ENCODE results near the gene GRB10.
"Not testable (repeated sequence)": the region's sequence is repeated elsewhere in the genome, so short reads cannot be mapped to it uniquely, and the experiment has no call there.

GRB10 gene

DNA sequence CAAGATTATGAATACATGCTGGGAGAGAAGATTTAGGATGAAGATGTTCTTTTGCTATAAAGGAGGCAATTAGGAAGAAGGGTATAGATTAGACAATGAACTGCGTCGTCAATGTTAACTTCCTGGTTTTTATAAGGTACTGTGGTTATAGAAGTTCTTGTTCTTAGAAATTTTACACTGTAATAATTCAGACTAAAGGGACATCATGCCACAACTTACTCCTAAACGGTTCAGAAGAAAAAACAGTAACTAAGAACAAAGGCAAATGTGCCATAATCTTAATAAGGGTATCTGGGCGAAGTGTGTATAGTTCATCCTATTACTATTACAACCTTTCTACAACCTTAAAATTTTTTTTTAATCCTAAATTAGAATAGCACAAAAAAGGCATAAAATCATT, 186.2 kb downstream of the GRB10 start:
- DNase-seq = no peak

DNA sequence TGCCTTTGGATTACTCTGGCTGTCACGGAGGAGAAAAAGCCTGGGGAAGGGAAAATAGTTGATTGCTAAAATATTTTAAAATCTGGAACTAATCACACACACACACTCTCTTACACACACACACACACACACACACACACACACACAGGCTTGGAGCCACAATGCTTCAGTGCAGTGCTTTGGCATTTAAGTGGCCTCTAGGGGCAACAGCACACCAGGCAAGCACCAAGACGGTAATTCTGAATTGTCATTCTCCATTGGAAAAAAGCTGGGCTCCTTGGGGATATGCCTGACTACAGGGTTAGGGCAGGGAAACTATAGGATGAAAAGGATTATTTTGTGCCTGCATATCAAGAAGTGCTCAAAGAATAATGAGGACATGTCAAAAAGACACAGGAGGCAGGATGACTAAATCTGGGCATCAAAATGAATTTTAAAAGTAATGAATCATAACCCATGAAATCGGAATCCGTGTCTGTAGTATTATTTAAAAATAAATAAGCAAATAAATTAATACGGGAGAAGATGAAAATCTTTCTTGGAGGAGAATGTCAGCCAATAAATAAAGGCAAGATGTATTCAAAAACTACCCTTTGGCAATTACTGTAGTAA, 187.1 kb downstream of the GRB10 start:
- DNase-seq = peak; percentile 53

DNA sequence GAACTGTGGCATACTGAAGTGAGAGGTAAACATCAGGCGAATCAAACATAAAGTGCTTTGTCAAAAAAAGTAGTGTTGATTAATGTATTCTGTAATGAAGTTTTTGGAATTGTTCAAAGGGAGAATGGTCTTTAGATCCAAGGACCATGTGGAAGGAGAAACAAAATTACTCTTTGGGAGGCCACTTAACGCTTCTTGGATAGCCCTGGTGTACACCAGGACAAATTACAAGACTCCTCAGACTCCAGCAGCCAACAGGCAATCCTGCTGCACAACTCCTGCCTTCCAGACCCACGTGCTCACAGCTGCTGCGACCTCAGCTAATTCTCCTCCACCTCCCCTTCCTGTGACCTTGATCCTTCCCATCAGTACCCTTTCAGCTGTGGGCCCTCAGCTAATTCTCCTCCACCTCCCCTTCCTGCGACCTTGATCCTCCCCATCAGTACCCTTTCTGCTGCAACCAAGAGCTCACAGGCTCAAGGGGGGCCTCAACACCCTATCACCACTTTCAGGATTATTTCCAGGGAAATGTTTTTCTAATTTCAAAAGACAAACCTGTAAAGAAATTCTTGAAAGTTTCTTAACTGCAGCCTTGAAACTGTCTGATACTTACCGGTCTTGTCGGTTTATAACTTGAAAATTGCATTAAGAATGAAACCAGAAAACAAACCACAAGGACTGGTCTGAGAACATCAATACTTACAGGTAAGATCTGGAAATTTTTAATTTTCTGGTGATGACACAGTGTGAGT, 187.8 kb downstream of the GRB10 start:
- no peak for DNase-seq

DNA sequence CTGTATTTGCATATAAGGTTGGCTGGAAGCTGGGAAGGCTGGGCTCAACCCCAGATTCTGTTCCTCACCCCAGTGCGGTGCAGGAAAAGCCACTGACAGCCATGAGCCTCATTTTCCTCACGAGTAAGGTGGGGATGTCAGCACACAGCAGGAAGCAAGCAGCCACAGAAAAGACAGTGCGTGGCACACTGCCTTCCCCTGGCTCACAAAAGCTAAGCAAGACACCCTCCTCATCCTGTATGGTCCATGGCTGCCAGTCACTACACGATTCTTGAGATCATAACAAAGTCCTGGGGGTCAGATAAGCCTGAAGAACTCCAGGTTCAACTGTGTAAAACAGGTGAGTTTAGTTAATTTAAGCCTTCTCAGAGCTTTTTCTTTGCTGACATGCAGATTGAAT, 188.6 kb downstream of the GRB10 start:
- DNase-seq = peak; percentile 7

DNA sequence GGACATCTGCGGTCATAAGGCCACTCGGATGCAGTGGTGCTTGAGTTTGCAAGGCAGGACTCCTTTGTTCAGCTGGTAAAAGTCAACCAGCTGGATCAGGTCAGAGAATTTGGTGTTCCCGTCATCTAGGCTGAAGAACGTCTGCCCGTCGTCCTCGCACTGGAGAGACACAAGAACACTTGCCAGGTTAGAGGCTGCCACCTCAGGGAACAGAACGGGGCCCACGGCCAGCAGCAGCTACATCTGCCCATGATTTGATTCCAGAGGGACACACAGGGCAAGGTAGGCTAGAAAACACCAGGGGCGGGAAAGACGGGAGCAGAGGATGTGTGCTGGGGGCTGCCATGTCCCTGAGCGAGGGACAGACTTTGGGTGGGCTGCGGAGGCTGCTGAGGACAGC, 189.8 kb downstream of the GRB10 start:
- no peak for DNase-seq

DNA sequence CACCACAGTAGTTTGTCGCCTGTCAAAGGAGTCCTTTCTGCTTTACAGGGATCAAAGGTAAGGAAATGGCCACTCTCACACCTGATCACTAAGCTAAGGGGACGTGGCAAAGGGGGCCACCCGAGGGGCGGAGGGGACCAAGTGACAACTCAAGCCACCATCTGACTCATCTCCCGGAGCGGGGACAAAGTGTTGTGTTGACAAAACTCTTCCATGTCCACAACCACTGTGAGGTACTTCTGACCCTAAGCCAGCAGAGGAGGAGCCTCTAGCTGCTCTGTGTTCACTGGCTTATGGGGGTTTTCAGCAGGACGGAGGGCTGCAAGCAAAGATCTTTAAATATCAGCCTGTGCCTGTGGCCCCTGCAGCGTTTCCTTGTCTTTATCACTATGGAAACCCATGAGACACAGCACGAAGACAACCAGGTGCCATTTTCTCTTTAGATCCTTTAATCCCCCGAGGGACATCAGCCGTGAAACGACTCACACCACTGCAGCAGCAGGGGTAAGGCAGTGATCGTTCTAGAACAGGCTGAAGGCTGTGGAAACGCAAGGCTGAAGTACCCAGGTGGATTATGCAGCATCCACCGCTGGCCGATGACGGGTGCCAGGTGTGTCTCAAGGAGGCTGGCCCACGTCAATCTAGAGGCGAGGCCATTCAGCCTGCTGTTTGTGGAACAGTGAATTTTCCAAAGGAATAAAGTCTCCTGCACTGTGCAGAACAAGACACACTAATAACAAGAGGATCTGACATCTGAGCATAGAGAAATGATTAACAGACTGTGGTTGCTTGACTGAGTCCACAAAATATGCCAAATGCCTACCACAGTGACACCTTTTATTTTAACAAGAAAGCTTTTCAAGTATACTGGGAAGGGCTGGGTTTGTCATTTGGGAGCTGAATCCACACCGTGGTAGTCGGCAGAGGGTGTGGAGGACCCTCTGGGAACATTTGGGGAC, 190.9 kb downstream of the GRB10 start:
- no peak for DNase-seq

DNA sequence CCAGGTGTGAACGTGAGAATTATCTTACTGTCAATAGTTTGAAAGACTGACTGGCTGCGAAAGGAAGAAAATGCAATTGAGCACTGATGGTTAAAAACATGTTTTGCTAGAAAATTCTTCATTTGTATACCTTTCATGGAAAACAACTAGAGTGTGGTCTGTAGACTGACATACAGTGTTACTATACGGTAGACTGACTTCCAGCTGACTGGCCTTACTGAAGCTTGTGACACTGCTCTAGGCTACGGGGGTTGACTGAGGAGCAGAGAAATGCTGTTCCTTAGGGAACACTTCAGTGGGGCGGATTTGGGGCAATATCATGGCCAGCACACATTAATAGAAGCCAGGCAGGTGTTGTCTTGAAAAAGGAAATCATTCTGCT, 191.6 kb downstream of the GRB10 start:
- no peak for DNase-seq

DNA sequence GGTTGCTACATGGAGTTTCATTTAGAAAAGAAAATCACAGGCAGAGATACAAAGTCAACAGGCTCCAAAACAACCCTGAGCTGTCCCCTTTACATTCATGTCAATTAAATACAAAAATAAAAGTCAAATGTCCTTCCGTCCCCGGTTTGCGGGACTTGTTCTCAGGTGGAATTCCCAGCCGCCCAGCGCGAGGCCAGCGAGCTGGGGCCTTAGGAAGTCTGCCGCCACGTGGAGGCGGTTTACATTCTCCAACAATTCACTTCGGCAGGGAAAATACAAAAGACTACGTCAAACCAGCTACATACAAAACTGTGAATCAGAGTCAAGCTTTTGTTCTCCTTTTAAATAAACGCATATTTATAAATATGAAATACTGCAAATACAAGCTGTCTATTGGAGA, 192.2 kb downstream of the GRB10 start:
- DNase-seq = no peak

DNA sequence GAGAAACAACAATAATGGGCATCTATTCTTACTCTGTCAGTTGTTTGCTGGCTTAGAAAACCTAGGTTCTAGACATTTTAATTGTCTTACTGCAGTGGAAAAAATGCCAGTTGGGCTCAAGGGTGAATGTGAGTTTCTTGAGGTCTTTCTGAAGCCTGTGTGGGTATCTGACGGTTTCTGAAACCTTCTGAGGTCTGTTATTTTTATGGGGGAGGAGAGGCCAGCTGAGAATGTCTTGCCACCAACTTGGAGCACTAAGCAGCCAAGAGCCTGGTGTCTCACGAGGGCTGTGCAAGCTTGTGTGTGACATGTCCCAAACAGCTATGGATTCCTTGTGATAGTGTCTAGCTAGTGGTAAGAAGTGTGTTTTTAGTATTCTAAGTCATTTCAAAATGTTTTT, 193.3 kb downstream of the GRB10 start:
- DNase-seq = no peak

DNA sequence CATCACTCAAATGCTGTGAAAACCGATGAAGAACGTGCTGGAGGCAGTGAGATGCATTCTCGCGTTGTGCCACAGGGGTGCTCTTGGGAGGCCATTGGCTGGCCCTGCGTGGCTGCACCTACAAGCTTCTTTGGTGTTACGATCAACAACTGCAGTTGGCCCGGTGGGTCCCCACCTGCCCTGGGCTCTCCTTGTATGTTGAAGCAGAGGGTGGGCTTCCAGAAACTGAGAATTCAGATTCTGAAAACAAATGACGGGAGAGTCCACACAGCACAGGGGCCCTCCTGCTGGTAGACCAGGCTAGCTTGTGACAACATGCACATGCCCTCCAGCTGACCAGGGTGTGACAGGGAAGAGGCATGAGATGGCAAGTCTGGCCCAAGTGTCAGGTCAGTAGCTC, 193.8 kb downstream of the GRB10 start:
- no peak for DNase-seq

DNA sequence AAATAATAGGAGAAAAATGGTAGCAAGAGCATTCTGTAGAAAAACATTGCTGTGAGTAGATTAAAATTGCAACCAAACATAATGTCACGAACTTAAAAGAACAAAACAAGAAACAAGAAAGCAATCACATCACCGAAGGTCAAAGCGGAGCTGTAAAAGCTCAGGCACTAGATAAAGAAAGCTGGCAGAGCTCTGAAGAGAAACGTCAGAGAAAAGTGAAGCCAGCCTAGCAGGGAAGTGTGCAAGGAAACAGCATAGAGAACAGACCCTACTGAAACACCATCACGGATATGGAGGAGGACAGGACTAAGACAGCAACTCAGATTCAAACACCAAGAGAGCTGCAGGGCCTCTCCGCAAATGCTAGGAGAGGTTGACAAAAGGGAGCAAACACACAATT, 195.0 kb downstream of the GRB10 start:
- no peak for DNase-seq

DNA sequence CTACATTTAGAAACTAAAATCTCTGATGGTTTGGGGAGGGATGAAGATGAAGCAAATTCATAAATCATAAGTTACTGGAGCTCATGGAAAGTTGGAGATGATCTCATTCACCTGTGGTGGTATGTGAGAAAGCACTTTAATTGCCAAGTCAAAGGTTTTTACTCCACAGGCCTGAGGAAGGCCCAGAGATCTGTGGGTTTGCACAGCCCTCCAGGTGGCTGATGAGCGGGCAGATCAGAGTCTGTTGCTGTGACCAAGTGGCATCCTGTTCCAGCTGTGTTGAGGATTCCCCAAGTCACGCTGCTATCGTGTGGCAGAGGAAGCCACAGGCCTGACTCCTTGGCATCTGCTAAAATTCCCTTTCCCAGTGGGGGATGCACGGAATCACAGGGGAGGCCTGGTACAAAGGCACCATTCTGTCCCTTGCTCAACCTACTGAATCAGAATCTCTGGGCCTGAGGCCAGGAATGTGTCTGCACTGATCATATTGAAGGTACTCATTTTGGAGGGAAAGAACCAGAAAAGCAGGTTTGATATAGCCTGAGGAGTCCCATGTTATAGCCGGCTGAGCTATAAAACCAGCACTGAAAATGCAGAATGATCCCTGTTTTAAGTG, 197.8 kb downstream of the GRB10 start:
- no peak for DNase-seq

DNA sequence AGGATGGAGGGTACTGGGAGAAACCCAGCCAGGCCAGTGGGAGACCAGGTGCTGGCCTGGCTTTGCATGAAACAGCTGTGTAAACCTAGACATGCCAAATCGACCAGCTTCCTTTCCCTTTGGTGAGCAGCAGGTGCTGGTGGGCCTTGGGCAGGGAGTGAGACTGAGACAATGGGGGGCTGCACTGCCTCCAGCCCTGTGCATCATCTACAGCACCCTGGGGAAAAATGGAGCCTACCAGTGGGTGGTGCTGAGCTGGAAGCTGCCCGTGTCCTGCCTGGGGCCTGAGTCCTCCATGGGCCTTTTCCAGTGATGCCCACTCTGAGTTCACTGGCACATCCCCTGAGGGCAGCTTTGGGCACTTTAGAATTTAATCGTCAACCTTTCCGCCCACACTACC, 198.3 kb downstream of the GRB10 start:
- DNase-seq = no peak

DNA sequence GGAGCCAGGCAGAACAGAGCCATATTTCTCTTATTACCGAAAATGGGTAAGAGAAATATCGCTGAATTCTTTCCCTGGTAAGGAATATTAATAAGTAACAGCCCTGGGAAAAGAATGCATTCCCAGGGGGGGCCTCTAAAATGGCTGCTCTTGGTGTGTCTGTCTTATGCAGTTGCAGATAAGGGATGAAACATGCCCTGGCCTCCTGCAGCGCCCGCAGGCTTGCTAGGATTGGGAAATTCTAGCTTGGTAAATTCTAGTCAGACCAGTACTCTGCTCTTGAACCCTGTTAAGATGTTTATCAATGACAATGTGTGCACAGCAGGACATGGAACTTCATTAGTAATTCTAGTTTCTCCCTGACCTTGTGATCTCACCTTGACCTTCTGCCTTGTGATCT, 199.4 kb downstream of the GRB10 start:
- DNase-seq = not testable (repeated sequence)

DNA sequence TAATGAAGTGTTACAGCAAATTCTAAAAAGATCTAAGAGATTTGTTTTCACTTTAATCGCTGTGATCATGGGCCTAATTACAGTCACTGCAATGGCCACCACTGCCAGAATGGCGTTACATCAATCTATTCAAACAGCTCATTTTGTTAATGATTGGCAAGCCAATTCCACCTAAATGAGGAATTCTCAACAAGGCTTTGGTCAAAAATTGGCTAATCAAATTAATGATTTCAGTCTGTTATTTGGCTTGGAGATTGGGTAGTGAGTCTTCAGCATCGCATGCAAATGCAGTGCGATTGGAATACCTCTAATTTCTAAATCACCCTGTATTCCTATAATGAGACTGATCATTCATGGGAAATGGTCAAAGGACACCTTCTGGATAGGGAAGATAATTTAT, 200.4 kb downstream of the GRB10 start:
- not testable (repeated sequence) for DNase-seq

DNA sequence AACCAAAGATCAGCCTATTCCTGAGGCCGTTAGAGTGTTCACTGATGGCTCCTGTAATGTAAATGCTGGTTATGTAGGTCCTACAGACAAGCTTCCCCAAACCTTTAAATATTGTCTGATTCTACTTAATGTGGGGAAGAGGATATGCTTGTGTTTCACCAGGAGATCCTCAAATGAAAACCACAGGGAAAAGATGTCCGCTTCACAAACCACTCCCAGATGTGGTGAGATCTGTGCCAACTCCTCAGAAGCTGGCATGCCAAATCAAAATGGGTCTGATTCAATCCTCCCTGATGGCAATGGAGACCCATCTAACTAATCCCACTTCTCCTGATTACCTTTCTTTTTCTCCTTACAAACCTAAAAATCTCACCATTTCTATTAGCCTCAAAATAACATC, 202.0 kb downstream of the GRB10 start:
- not testable (repeated sequence) for DNase-seq

DNA sequence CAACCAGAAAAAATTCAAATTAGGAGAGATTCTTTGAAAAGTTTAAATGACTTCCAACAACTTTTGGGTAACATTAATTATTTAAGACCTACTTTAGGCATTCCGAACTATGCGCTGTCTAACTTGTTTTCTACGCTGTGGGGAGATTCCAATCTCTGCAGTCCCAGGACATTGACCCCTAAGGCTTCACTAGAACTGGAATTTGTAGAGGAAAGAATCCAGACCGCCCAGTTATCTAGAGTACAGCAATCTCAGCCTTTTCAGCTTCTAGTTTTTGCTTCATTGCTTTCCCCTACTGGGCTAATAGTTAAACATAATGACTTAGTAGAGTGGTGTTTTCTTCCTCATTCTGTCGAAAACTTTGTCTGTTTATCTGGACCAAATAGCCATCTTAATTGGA, 202.6 kb downstream of the GRB10 start:
- no peak for DNase-seq

DNA sequence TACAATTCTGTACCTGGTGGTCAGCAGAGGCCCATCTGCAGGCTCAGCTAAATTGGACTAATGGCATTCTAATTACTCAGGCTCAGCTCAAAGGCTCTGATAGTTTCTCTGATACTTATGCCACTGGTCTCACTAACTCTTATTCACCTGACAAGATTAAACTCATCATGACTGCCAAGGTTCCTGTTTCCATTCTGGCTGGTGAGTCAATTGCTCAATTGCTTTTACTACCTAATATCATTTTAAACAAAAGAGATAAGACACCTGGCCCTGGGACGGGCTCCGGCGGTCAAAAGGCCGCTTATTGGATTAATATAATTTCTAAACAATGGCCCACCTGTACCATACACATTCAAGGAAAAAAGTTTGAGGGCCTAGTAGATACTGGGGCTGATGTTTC, 204.6 kb downstream of the GRB10 start:
- not testable (repeated sequence) for DNase-seq

DNA sequence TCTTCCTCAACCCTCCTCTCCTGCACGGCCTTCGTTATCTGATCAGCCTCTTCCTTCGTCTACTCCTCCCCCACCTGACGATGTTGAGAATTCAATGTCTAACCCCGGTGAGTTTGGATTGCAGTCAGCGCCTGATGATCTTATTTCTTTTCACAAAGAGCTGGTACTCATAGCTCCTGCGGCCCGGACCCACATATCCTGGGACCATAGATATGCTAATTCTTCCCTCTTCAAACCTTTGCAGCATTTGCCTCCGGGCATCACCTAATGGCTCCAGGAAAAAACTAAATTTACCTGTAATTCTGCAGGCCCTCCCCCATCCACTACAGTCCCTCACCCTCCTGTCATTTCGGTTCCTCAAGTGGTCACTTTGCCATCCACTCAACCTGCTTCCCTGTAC, 205.1 kb downstream of the GRB10 start:
- no peak for DNase-seq

DNA sequence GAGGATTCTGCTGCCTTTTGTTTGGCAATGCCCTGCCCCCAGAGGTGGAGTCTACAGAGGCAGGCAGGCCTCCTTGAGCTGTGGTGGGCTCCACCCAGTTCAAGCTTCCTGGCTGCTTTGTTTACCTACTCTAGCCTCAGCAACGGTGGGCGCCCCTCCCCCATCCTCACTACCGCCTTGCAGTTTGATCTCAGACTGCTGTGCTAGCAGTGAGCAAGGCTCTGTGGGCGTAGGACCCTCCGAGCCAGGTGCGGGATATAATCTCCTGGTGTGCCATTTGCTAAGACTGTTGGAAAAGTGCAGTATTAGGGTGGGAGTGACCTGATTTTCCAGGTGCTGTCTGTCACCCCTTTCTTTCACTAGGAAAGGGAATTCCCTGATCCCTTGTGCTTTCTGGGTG, 206.3 kb downstream of the GRB10 start:
- not testable (repeated sequence) for DNase-seq

DNA sequence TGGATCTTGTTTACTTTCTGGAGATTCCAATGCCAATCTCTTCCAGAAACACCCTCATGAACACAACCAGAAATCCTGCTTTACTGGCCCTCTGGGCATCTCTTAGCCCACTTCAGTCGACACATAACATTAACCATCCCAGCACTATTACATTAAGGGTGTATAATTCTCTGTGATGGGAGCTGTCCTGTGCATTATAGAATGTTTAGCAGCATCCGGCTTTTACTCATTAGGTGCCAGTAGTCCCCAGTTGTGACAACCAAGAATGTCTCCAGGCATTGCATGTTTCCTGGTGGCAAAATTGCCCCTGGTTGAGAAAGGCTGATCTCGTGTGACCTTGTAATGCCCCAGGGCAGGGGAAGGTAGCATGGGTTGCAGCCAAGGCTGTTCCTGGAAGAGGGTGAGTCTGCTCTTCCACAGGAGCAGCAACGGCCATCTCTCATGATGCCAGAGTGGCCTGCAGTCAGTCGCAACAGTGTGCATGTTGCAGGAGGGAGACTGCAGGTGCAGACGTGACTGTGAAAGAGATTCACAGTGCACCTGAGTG, 214.9 kb downstream of the GRB10 start:
- no peak for DNase-seq

DNA sequence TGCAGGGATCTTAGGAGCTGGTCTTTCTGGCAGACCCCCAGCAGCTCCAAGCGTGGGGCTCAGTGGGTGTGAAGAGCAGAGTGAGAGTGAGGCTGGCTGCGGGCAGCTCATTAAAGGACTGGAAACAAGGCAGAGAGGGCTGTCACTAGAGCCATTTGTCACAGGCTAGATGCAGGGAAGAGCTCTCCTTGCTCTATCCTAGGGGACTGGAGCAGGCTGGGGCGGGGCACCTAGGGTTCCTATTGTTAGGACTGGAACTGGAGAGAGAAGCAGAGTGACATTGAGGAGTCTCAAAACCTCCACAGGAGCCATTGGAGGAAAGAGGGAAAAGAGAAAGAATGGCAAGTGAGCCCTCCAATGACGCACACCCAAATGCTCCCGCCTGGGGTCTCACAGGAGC, 216.7 kb downstream of the GRB10 start:
- DNase-seq = no peak

DNA sequence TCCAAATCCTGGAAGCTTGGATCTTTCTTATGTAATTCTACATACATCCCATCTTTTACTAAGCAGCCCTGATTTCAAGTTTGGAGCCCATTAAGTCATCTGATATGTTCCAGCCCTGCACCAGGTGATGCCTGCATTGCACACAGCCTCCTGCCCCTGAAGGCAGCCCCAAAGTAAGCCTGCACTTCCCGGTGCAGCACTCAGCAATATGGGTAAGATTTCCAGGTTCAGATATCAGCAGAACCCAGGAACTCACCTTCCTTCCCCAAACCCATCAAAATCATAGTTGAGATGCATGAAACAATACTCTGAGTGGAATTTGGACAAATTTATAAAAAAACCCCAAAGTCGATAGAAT, 217.2 kb downstream of the GRB10 start:
- no peak for DNase-seq
